OCI-LY1 (cell line): Measurements from ENCODE around the gene TMEM127.

Experiments used
- H2AFZ ChIP-seq: fragments of 200-600 bp; sonication (generic), shearing (Covaris generic); 2 replicates; pipeline ENCODE4 v1.6.0; 2014; ENCODE audit warnings: antibody characterized with exemption, mild to moderate bottlenecking, low read length
- H3F3A ChIP-seq: fragments of 200-600 bp; sonication (generic), shearing (Covaris generic); 2 replicates; pipeline ENCODE4 v1.6.0; 2014; ENCODE audit warnings: mild to moderate bottlenecking, antibody characterized with exemption, low read length, moderate library complexity; ENCODE audit not compliant: insufficient read depth
- H3K27ac ChIP-seq: fragments of 200-600 bp; sonication (generic); 2 replicates; pipeline ENCODE4 v1.5.1; 2014; ENCODE audit warnings: low read length, mixed run types, mild to moderate bottlenecking, low read depth; ENCODE audit not compliant: poor library complexity, severe bottlenecking
- H3K27me3 ChIP-seq: fragments of 200-600 bp; sonication (generic); 2 replicates; pipeline ENCODE4 v1.6.0; 2014; ENCODE audit warnings: antibody characterized with exemption, mild to moderate bottlenecking, low read length, moderate library complexity; ENCODE audit not compliant: insufficient read depth
- H3K36me3 ChIP-seq: fragments of 200-600 bp; sonication (generic); 2 replicates; pipeline ENCODE4 v1.6.1; 2014; ENCODE audit warnings: mild to moderate bottlenecking, antibody characterized with exemption, low read length, moderate library complexity, mixed read lengths; ENCODE audit not compliant: insufficient read depth
- H3K4me1 ChIP-seq: fragments of 200-600 bp; sonication (generic); 2 replicates; pipeline ENCODE4 v1.5.1; 2014; ENCODE audit warnings: mild to moderate bottlenecking, low read length, moderate library complexity; ENCODE audit not compliant: insufficient read depth, severe bottlenecking
- H3K4me2 ChIP-seq: fragments of 200-600 bp; sonication (generic), shearing (Covaris generic); 2 replicates; pipeline ENCODE4 v1.6.1; 2014; ENCODE audit warnings: low read length
- H3K4me3 ChIP-seq: fragments of 200-600 bp; sonication (generic); 2 replicates; pipeline ENCODE4 v1.5.1; 2014; ENCODE audit warnings: low read length, low read depth, mild to moderate bottlenecking, mixed read lengths; ENCODE audit not compliant: poor library complexity, severe bottlenecking
- H3K79me2 ChIP-seq: fragments of 200-600 bp; shearing (Covaris generic); 2 replicates; pipeline ENCODE4 v1.6.1; 2016; ENCODE audit warnings: mixed run types, low read length, mixed read lengths; ENCODE audit not compliant: insufficient read depth
- H3K9ac ChIP-seq: fragments of 200-600 bp; sonication (generic), shearing (Covaris generic); 2 replicates; pipeline ENCODE4 v1.6.1; 2014; ENCODE audit warnings: mild to moderate bottlenecking, low read length, mixed read lengths
- H3K9me2 ChIP-seq: fragments of 200-600 bp; sonication (generic), shearing (Covaris generic); 2 replicates; pipeline ENCODE4 v1.6.1; 2014; ENCODE audit warnings: low read depth, mild to moderate bottlenecking, low read length, mixed read lengths
- H3K9me3 ChIP-seq: fragments of 200-600 bp; shearing (Covaris generic); 2 replicates; pipeline ENCODE4 v1.6.1; 2014; ENCODE audit warnings: low read length, mixed read lengths
- H4K20me1 ChIP-seq: fragments of 200-600 bp; sonication (generic), shearing (Covaris generic); 2 replicates; pipeline ENCODE4 v1.6.0; 2016; ENCODE audit warnings: mild to moderate bottlenecking, low read length; ENCODE audit not compliant: insufficient read depth
- EZH2 ChIP-seq: fragments of 200-600 bp; sonication (generic), shearing (Covaris generic); IDR thresholded peaks from 2 replicates; pipeline ENCODE4 v1.8.0; 2017; ENCODE audit warnings: borderline replicate concordance, mixed run types, mild to moderate bottlenecking, antibody characterized with exemption, low read length, moderate library complexity, mixed read lengths
- TF ChIP-seq, protein P1 (sequence below): fragments of 200-600 bp; sonication (generic), shearing (Covaris generic); IDR thresholded peaks from 2 replicates; pipeline ENCODE4 v1.5.1; 2017; ENCODE audit warnings: mild to moderate bottlenecking, antibody characterized with exemption, low read length, moderate library complexity, mixed read lengths

Gene TMEM127

DNA sequence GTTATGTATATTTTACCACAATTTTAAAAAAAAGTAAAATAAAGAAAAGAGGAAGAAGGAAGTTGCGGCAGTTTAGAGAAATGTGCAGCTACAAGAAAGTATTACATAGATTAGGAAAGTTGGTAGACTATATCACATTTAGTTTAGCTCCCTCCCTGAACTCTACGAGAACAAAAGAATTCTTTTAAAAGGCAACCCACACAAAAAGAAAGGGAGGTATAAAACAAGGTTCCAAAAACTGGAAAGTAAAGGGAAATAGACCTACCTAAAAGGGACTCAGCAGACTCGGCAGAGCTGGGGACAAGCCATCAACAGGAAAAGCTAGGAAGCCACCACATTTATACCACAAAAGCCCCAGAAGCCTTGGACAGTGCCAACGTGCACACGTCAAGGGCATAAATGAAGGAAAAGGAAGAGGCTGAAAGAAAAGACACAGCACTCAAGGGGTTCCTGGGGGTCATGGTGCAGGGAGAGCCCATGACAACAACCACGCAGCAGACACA lies 9.1 kb downstream of the TMEM127 start:
- Histone ChIP-seq H3K4me2 (no peak overlapping the region), H3F3A (no peaks in the 10 kb centered on the region), H3K36me3 (peaks cover 66% of the 10 kb centered on the region), H3K4me1 (peaks cover 36% of the 10 kb centered on the region), H3K27me3 (no peaks in the 10 kb centered on the region), H3K79me2 (no peaks in the 10 kb centered on the region), H3K9me2 (no peaks in the 10 kb centered on the region), H3K27ac (peak overlapping the region; percentile 51), H2AFZ (no peak overlapping the region), H4K20me1 (no peaks in the 10 kb centered on the region), H3K4me3 (no peak overlapping the region), H3K9me3 (no peaks in the 10 kb centered on the region), H3K9ac (peak overlapping the region; percentile 16; the same call in 1 of the 2 replicates)
- no peak for TF ChIP-seq EZH2
- TF ChIP-seq, protein P1, sequence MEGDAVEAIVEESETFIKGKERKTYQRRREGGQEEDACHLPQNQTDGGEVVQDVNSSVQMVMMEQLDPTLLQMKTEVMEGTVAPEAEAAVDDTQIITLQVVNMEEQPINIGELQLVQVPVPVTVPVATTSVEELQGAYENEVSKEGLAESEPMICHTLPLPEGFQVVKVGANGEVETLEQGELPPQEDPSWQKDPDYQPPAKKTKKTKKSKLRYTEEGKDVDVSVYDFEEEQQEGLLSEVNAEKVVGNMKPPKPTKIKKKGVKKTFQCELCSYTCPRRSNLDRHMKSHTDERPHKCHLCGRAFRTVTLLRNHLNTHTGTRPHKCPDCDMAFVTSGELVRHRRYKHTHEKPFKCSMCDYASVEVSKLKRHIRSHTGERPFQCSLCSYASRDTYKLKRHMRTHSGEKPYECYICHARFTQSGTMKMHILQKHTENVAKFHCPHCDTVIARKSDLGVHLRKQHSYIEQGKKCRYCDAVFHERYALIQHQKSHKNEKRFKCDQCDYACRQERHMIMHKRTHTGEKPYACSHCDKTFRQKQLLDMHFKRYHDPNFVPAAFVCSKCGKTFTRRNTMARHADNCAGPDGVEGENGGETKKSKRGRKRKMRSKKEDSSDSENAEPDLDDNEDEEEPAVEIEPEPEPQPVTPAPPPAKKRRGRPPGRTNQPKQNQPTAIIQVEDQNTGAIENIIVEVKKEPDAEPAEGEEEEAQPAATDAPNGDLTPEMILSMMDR, result no peak

DNA sequence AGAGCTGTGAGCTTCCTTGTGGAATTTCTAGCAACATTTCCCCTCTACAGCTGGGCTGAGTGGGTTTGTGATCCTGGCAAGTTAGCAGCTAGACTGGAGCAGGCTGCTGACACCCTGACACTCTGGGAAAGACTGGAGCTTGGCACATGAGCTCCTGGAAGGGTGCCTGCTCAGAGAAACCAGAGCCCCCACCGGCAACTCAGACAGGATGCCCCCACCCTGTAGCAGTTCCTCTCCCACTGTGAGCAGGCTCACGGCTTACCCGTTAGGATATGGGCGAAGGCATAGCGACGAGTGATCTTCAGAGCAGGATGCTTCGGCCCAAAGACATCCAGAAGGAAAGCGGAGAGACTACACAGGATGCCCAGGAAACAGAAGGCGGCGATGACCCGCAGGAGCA lies 11.2 kb downstream of the TMEM127 start:
- no peak overlapping the region for H3K4me3 ChIP-seq
- H2AFZ ChIP-seq, result no peak overlapping the region
- H3K27ac ChIP-seq, result no peak overlapping the region
- H3K9ac ChIP-seq, result no peak overlapping the region
- H3K9me3 ChIP-seq, result no peaks in the 10 kb centered on the region
- H4K20me1 ChIP-seq, result no peaks in the 10 kb centered on the region
- H3F3A ChIP-seq, result 0 out of 2 replicates have a peak, but pooled peaks cover 3% of the 10 kb centered on the region
- TF ChIP-seq, protein P1, result no peak
- H3K27me3 ChIP-seq, result no peaks in the 10 kb centered on the region
- H3K4me1 ChIP-seq, result peaks cover 16% of the 10 kb centered on the region
- H3K4me2 ChIP-seq, result no peak overlapping the region
- no peaks in the 10 kb centered on the region for H3K79me2 ChIP-seq
- no peaks in the 10 kb centered on the region for H3K9me2 ChIP-seq
- H3K36me3 ChIP-seq, result peaks cover 57% of the 10 kb centered on the region

DNA sequence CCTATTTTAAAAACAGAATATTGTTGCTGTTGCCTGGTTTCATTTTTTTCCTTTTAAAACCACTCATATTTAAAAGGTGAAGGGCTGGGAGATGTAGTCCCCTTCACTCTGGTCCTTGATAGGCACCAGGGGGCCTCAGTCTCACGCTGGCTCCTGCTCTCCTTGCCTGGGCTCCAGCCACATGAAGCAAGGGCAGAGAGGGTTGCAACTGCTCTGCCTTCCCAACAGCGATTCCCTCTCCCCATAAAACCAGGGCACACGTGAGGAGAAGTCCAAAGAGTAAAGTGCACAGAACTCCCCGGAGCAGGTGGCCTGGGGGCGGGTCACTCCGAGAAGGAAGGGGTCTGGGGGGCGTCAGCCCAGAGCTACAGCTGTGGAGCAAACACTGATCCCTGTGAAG lies 12.8 kb downstream of the TMEM127 start:
- no peak overlapping the region for H3K9ac ChIP-seq
- no peak overlapping the region for H3K4me3 ChIP-seq
- H2AFZ ChIP-seq, result no peak overlapping the region
- no peak overlapping the region for H3K27ac ChIP-seq
- H4K20me1 ChIP-seq, result no peaks in the 10 kb centered on the region
- no peaks in the 10 kb centered on the region for H3K9me3 ChIP-seq
- no peaks in the 10 kb centered on the region for H3K9me2 ChIP-seq
- 0 out of 2 replicates have a peak, but pooled peaks cover 3% of the 10 kb centered on the region for H3F3A ChIP-seq
- H3K27me3 ChIP-seq, result no peaks in the 10 kb centered on the region
- TF ChIP-seq EZH2, result no peak
- TF ChIP-seq, protein P1, result no peak
- H3K79me2 ChIP-seq, result no peaks in the 10 kb centered on the region
- H3K36me3 ChIP-seq, result peaks cover 45% of the 10 kb centered on the region
- H3K4me1 ChIP-seq, result peaks cover 9% of the 10 kb centered on the region
- no peak overlapping the region for H3K4me2 ChIP-seq
